Right lobe of liver (tissue), 6 donors: ENCODE results near the gene XDH. TPM values are rescaled to one million over a fixed set of nuclear protein-coding genes. Genes with fewer than 3 reads are reported as not detected.
A peak's percentile ranks its signal among the peaks of the same experiment; 100 is the strongest.

Experiments
- ATAC-seq, 4 donors: fragments of 200-7000 bp; cut with Tn5 transposase; one replicate each; pipeline ENCODE4 v1.9.1; 2020; ENCODE audit warnings: mild to moderate bottlenecking in 4 of 4, moderate library complexity in 4 of 4
- DNase-seq, 3 donors: peaks; one replicate each; pipeline ENCODE4 v3.0.0-alpha.2; 2020
- H3K27ac ChIP-seq, 3 donors: fragments of 200-600 bp; one replicate each; pipeline ENCODE4 v1.8.0; 2022
- H3K27me3 ChIP-seq, 2 donors: fragments of 200-600 bp; one replicate each; pipeline ENCODE4 v1.8.0; 2022
- H3K36me3 ChIP-seq, 4 donors: fragments of 200-600 bp; sonication (generic) in 1 of 4; one replicate each; pipeline versions ENCODE4 v1.5.1 to v1.8.0; 2017 to 2022; ENCODE audit warnings: control low read depth in 1 of 4
- H3K4me1 ChIP-seq, 4 donors: fragments of 200-600 bp; sonication (generic) in 1 of 4; one replicate each; pipeline versions ENCODE4 v1.5.1 to v1.8.0; 2017 to 2022; ENCODE audit warnings: control low read depth in 1 of 4
- H3K4me3 ChIP-seq, 3 donors: fragments of 200-600 bp; one replicate each; pipeline ENCODE4 v1.8.0; 2022
- H3K9me3 ChIP-seq, 4 donors: fragments of 200-600 bp; sonication (generic) in 1 of 4; one replicate each; pipeline versions ENCODE4 v1.5.1 to v1.8.0; 2017 to 2022; ENCODE audit warnings: control low read depth in 1 of 4
- POLR2A ChIP-seq: fragments of 450-650 bp; IDR thresholded peaks from one replicate; pipeline ENCODE4 v1.6.1; 2017; ENCODE audit warnings: antibody characterized with exemption, mild to moderate bottlenecking
- WGBS: methylation state at CpG from one replicate; pipeline ENCODE4 v1.1.6; 2018; ENCODE audit warnings: low coverage, low lambda C conversion rate; ENCODE audit not compliant: insufficient coverage; ENCODE audit errors: missing lambda C conversion rate; 5-methylcytosine and 5-hydroxymethylcytosine counted together
- intact Hi-C, 2 donors: fragments of 100-400 bp; cut with DNase I; formaldehyde crosslinking; loops; one replicate each; pipeline versions ENCODE4 v1.11.2 to v1.14.1; 2022
- total RNA-seq, 6 experiments: library from RNA; depleted of rRNA in 2 of 6; stranded (reverse); fragments of >200 nt in 2 of 6; fragmentation: NEBNext Ultra II Directional in 3 of 6; extraction: Animal tissue kit (Norgen Biotek cat#: 25700) in 3 of 6; gene quantifications; one replicate each; pipeline versions ENCODE4 v1.1.0 to v1.2.4, GENCODE V29; 2016 to 2023
- TF ChIP-seq, protein P1 (sequence below), 4 donors: fragments of 200-600 bp in 3 of 4; fragments of 450-650 bp in 1 of 4; IDR thresholded peaks; one replicate each; pipeline versions ENCODE4 v1.5.1 to v1.8.0; 2016 to 2022; ENCODE audit warnings: antibody characterized with exemption in 4 of 4, mild to moderate bottlenecking in 2 of 4
- donor health status: DM: no; HTN: yes; CAD: no.
- donor health status: DM: no; HTN: no; CAD: no.
- donor health status: DM: no; HTN: no; CAD: no.
- donor health status: DM: no; HTN: yes; CAD: no.
- donor health status: DM: no; HTN: yes; CAD: no.

The XDH gene
- total RNA-seq, 6 experiments from 2014 or later = 26.7 to 62.0 (median 37.8) TPM

- ATAC-seq = peak in 1 of 4 donors; percentile 31
- intact Hi-C loops = no loop called here
Measured at GRCh38 chr2:31372097-31372496, 42.4 kb downstream of the XDH start.

GRCh38 chr2:31371691-31372090 is 42.9 kb downstream of the XDH start:
- intact Hi-C loops = no loop called here
- peaks cover 0 to 50% (median 25%) of the 10 kb centered on the region in 4 donors for H3K36me3 ChIP-seq
- ATAC-seq (no peak), DNase-seq (no peak)
- no peaks in the 10 kb centered on the region for H3K27me3 ChIP-seq
- H3K4me3 ChIP-seq = no peak overlapping the region
- H3K27ac ChIP-seq = no peak overlapping the region
- H3K4me1 ChIP-seq = no peaks in the 10 kb centered on the region
- 77% methylated on average over 3 of the region's 3 CpGs for WGBS
- H3K9me3 ChIP-seq = no peaks in the 10 kb centered on the region
- TF ChIP-seq POLR2A = no peak
- TF ChIP-seq, protein P1, sequence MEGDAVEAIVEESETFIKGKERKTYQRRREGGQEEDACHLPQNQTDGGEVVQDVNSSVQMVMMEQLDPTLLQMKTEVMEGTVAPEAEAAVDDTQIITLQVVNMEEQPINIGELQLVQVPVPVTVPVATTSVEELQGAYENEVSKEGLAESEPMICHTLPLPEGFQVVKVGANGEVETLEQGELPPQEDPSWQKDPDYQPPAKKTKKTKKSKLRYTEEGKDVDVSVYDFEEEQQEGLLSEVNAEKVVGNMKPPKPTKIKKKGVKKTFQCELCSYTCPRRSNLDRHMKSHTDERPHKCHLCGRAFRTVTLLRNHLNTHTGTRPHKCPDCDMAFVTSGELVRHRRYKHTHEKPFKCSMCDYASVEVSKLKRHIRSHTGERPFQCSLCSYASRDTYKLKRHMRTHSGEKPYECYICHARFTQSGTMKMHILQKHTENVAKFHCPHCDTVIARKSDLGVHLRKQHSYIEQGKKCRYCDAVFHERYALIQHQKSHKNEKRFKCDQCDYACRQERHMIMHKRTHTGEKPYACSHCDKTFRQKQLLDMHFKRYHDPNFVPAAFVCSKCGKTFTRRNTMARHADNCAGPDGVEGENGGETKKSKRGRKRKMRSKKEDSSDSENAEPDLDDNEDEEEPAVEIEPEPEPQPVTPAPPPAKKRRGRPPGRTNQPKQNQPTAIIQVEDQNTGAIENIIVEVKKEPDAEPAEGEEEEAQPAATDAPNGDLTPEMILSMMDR (IDR thresholded peaks at IDR 0.05) = no peak

More at GRCh38 chr2:31372097-31372496, 42.4 kb downstream of the XDH start:
- no peak overlapping the region for H3K27ac ChIP-seq
- WGBS = 100% methylated on average over 1 of the region's 10 CpGs
- no peaks in the 10 kb centered on the region for H3K4me1 ChIP-seq
- no peak for DNase-seq
- no peak overlapping the region for H3K4me3 ChIP-seq
- H3K9me3 ChIP-seq = no peaks in the 10 kb centered on the region
- no peaks in the 10 kb centered on the region for H3K27me3 ChIP-seq
- TF ChIP-seq POLR2A = no peak
- TF ChIP-seq, protein P1 (IDR thresholded peaks at IDR 0.05) = no peak
- H3K36me3 ChIP-seq = peaks cover 0 to 53% (median 23%) of the 10 kb centered on the region in 4 donors

- Histone ChIP-seq H3K27ac (no peak overlapping the region), H3K9me3 (no peaks in the 10 kb centered on the region), H3K27me3 (no peaks in the 10 kb centered on the region), H3K4me3 (no peak overlapping the region), H3K36me3 (peaks cover 0 to 61% (median 17%) of the 10 kb centered on the region in 4 donors), H3K4me1 (no peaks in the 10 kb centered on the region)
- TF ChIP-seq POLR2A = no peak
- TF ChIP-seq, protein P1 (IDR thresholded peaks at IDR 0.05) = no peak
- WGBS = 75% methylated on average over 2 of the region's 4 CpGs
- ATAC-seq = no peak
- no peak for DNase-seq
- intact Hi-C loops = no loop called here
Measured at GRCh38 chr2:31366733-31367132, 47.8 kb downstream of the XDH start.

DNA sequence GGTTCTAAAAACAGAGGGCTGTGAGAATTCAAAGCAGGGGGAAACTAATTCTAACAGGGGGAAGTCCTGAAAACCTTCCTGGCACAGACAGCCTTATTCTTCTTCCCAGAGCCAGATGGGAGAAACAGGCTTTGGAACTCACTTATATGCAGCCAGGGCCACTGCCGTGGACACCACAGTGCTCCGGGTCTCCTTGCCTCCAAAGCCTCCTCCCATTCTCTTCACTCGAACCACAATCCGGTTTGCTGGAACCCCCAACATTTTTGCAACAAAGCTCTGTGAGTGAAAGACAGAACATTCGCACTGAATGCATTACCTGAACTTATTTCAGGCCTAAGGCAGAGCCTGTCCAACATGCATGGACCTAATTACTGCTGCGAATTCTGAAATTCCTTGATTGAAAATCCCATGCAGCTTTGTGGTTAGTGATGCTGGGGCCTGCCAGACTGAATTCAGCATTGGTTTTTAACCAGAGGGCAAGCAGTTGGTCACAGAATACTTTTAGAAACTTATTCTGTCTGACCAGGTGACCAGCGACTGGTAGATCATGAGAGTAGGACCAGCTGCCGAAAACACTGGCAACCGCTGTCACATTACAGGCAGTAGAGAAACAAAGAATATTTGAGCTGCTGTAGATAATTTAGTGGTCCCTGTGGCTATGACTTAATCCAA is 48.6 kb downstream of the XDH start:
- Histone ChIP-seq H3K4me1 (no peaks in the 10 kb centered on the region), H3K27me3 (no peaks in the 10 kb centered on the region), H3K36me3 (peaks cover 0 to 54% (median 15%) of the 10 kb centered on the region in 4 donors), H3K27ac (no peak overlapping the region), H3K9me3 (no peaks in the 10 kb centered on the region), H3K4me3 (no peak overlapping the region)
- no peak for TF ChIP-seq POLR2A
- TF ChIP-seq, protein P1 (IDR thresholded peaks at IDR 0.05) = no peak
- intact Hi-C loops = no loop called here
- ATAC-seq (no peak), DNase-seq (no peak)
- whole genome bisulfite sequencing = 90% methylated on average over 5 of the region's 9 CpGs
